GM12874 (cell line): Measurements from ENCODE around the gene TRANK1.

Experiments used
- CTCF ChIP-seq: IDR thresholded peaks from 2 replicates; pipeline ENCODE4 v1.5.1; 2011; ENCODE audit warnings: low read depth, mild to moderate bottlenecking, control low read depth, low read length, moderate library complexity; ENCODE audit not compliant: insufficient read depth

The TRANK1 gene

GRCh38 chr3:36944641-36945270 is at the start of gene TRANK1:
Gene TRANK1, minus strand, starts transcription at chr3:36945054. Its CDS starts 245 bp downstream, at chr3:36944809.
- TF ChIP-seq CTCF: no peak

GRCh38 chr3:36993326-36994283 is 48.8 kb upstream of the TRANK1 start, which contains the start of gene MLH1:
Gene MLH1, plus strand, starts transcription at chr3:36993518. Its CDS starts 30 bp downstream, at chr3:36993548.
- no peak for TF ChIP-seq CTCF

- no peak for TF ChIP-seq CTCF
Observed at GRCh38 chr3:36992806-36993325, 48.0 kb upstream of the TRANK1 start, which contains the start of gene EPM2AIP1. Gene EPM2AIP1, minus strand, starts transcription at chr3:36993131. Its CDS starts 54 bp downstream, at chr3:36993077.

- TF ChIP-seq CTCF: no peak
Observed at GRCh38 chr3:36991923-36992805, 47.3 kb upstream of the TRANK1 start.

- TF ChIP-seq CTCF: no peak
Observed at GRCh38 chr3:36991147-36991546, 46.3 kb upstream of the TRANK1 start.

- TF ChIP-seq CTCF: no peak
Observed at GRCh38 chr3:36989568-36989967, 44.7 kb upstream of the TRANK1 start.
